SW480 (cell line): ENCODE data around the gene PTGDR2.
A peak's percentile ranks its signal among the peaks of the same experiment; 100 is the strongest.

Experiments
- DNase-seq: peaks from one replicate; pipeline ENCODE4 v3.0.0-alpha.2; 2016; ENCODE audit warnings: low spot score

Gene PTGDR2

GRCh38 chr11:60874421-60875365 is 18.9 kb upstream of the PTGDR2 start:
- no peak for DNase-seq

GRCh38 chr11:60873533-60873932 is 17.8 kb upstream of the PTGDR2 start:
- DNase-seq = no peak

- DNase-seq = peak; percentile 29
These were observed 17.3 kb upstream of the PTGDR2 start for GRCh38 chr11:60872961-60873524.

- DNase-seq = no peak
These were observed 16.6 kb upstream of the PTGDR2 start for GRCh38 chr11:60872124-60872960.

- DNase-seq = no peak
These were observed 15.8 kb upstream of the PTGDR2 start for GRCh38 chr11:60871378-60872061.

GRCh38 chr11:60870733-60871377 is 15.1 kb upstream of the PTGDR2 start:
- no peak for DNase-seq

GRCh38 chr11:60870276-60870675 is 14.5 kb upstream of the PTGDR2 start:
- DNase-seq = no peak

- DNase-seq = no peak
These were observed 13.7 kb upstream of the PTGDR2 start for GRCh38 chr11:60869451-60869825.

GRCh38 chr11:60868682-60869450 is 13.1 kb upstream of the PTGDR2 start:
- DNase-seq = no peak

- no peak for DNase-seq
These were observed 12.3 kb upstream of the PTGDR2 start for GRCh38 chr11:60867871-60868681.

- no peak for DNase-seq
These were observed 11.4 kb upstream of the PTGDR2 start, which contains the start of gene ZP1 for GRCh38 chr11:60866911-60867870. Gene ZP1, plus strand, starts transcription at chr11:60867542. Its CDS starts 20 bp downstream, at chr11:60867562.

- DNase-seq = no peak
These were observed 9.2 kb upstream of the PTGDR2 start for GRCh38 chr11:60864856-60865513.

GRCh38 chr11:60863550-60864521 is 8.1 kb upstream of the PTGDR2 start:
- no peak for DNase-seq

- no peak for DNase-seq
These were observed 6.4 kb upstream of the PTGDR2 start for GRCh38 chr11:60862171-60862570.

- no peak for DNase-seq
These were observed 5.2 kb upstream of the PTGDR2 start for GRCh38 chr11:60860943-60861342.

GRCh38 chr11:60859616-60860250 is 4.0 kb upstream of the PTGDR2 start:
- no peak for DNase-seq
